Activated CD4-positive, alpha-beta T cell treated with anti-CD3 and anti-CD28 coated beads for 36 hours (primary cell): ENCODE measurements around the gene SLIT1. TPM values are rescaled to one million over a fixed set of nuclear protein-coding genes. Genes with fewer than 3 reads are reported as not detected.
A peak's percentile ranks its signal among the peaks of the same experiment; 100 is the strongest.

ENCODE experiments used
- ATAC-seq: fragments of 200-7000 bp; cut with Tn5 transposase; one replicate; pipeline ENCODE4 v1.10.0; 2021; ENCODE audit warnings: mild to moderate bottlenecking, moderate library complexity
- CTCF ChIA-PET: fragments of 350-600 bp; sonication (Branson Sonifier 250); formaldehyde crosslinking; loops from one replicate; lab custom pipeline; 2021; ENCODE audit warnings: antibody characterized with exemption; lab: Charles Lee
- POLR2A ChIA-PET: fragments of 350-600 bp; sonication (Branson Sonifier 250); formaldehyde crosslinking; loops from one replicate; lab custom pipeline; 2021; ENCODE audit warnings: antibody characterized with exemption, inconsistent platforms; lab: Charles Lee
- DNase-seq: peaks from one replicate; pipeline ENCODE4 v3.0.0-alpha.2; 2020
- H3K27ac Mint-ChIP-seq: one replicate; pipeline ENCODE4 v1.8.0; 2021; ENCODE audit warnings: mixed read lengths
- H3K27me3 Mint-ChIP-seq: one replicate; pipeline ENCODE4 v1.8.0; 2021; ENCODE audit warnings: mixed read lengths
- H3K36me3 Mint-ChIP-seq: one replicate; pipeline ENCODE4 v1.8.0; 2021; ENCODE audit warnings: low read depth, mixed read lengths
- H3K4me1 Mint-ChIP-seq: one replicate; pipeline ENCODE4 v1.8.0; 2021; ENCODE audit warnings: mixed read lengths
- H3K4me3 Mint-ChIP-seq: one replicate; pipeline ENCODE4 v1.8.0; 2021; ENCODE audit warnings: mild to moderate bottlenecking, moderate library complexity, mixed read lengths
- H3K9me3 Mint-ChIP-seq: one replicate; pipeline ENCODE4 v1.8.0; 2021; ENCODE audit warnings: low read depth, mixed read lengths
- intact Hi-C, 2 experiments: fragments of 100-400 bp; cut with DNase I in 1 of 2; cut with micrococcal nuclease in 1 of 2; formaldehyde crosslinking; loops; one replicate each; pipeline versions ENCODE4 v1.14.2 to v1.15.1; 2022 to 2024; cut with DNase I, micrococcal nuclease
- total RNA-seq, 2 experiments: library from RNA; stranded (reverse); gene quantifications; one replicate each; pipeline ENCODE4 v1.2.3, GENCODE V29; 2021

Gene SLIT1
- total RNA-seq, 2 experiments from 2014 or later = 0.94 to 1.4 TPM

GRCh38 chr10:96982149-96982930 is 203.4 kb downstream of the SLIT1 start:
- H3K27ac Mint-ChIP-seq = no peak overlapping the region
- intact Hi-C loops = no loop called here
- no peak for DNase-seq
- CTCF ChIA-PET = interaction anchor here (1.1 kb wide), 1 partner anchor 218 kb away, joined by 3 read pairs; no protein-coding TSS in a partner anchor
- H3K27me3 Mint-ChIP-seq = no peaks in the 10 kb centered on the region
- POLR2A ChIA-PET = no interaction called here
- H3K4me1 Mint-ChIP-seq = peaks cover 29% of the 10 kb centered on the region
- H3K4me3 Mint-ChIP-seq = no peak overlapping the region
- peaks cover 14% of the 10 kb centered on the region for H3K36me3 Mint-ChIP-seq
- no peaks in the 10 kb centered on the region for H3K9me3 Mint-ChIP-seq
- ATAC-seq = no peak

- no peaks in the 10 kb centered on the region for H3K9me3 Mint-ChIP-seq
- intact Hi-C loops = loop anchor here in 1 of 2 experiments (2.0 to 5.0 kb wide), 2 partner anchors 146 to 391 kb away; partner anchors contain the start of genes LCOR and TM9SF3
- ATAC-seq (peak; percentile 91), DNase-seq (no peak)
- ChIA-PET CTCF (interaction anchor here (0.7 to 3.1 kb wide), 2 partner anchors 59 to 69 kb away, joined by 3 to 11 read pairs; no protein-coding TSS in a partner anchor), POLR2A (no interaction called here)
- peak overlapping the region; percentile 85 for H3K27ac Mint-ChIP-seq
- no peaks in the 10 kb centered on the region for H3K27me3 Mint-ChIP-seq
- peaks cover 21% of the 10 kb centered on the region for H3K4me1 Mint-ChIP-seq
- peaks cover 17% of the 10 kb centered on the region for H3K36me3 Mint-ChIP-seq
- H3K4me3 Mint-ChIP-seq = peak overlapping the region; percentile 12
These were observed 207.1 kb downstream of the SLIT1 start for GRCh38 chr10:96978621-96979154.

- CTCF ChIA-PET = interaction anchor here (0.7 to 1.6 kb wide), 4 partner anchors 50 to 556 kb away, joined by 3 to 4 read pairs (median 4); no protein-coding TSS in a partner anchor
- POLR2A ChIA-PET = no interaction called here
- no peaks in the 10 kb centered on the region for H3K9me3 Mint-ChIP-seq
- DNase-seq (no peak), ATAC-seq (no peak)
- no peak overlapping the region for H3K27ac Mint-ChIP-seq
- no peak overlapping the region for H3K4me3 Mint-ChIP-seq
- no peaks in the 10 kb centered on the region for H3K27me3 Mint-ChIP-seq
- H3K4me1 Mint-ChIP-seq = peaks cover 21% of the 10 kb centered on the region
- intact Hi-C loops = loop anchor here in 1 of 2 experiments (5.0 kb wide), 1 partner anchor 388 kb away; the partner anchor contains the start of gene TM9SF3
- peaks cover 3% of the 10 kb centered on the region for H3K36me3 Mint-ChIP-seq
These were observed 210.6 kb downstream of the SLIT1 start for GRCh38 chr10:96975136-96975535.

- ChIA-PET CTCF (interaction anchor here (0.6 to 1.6 kb wide), 5 partner anchors 9 to 555 kb away, joined by 3 to 4 read pairs (median 3); no protein-coding TSS in a partner anchor), POLR2A (no interaction called here)
- intact Hi-C loops = no loop called here
- ATAC-seq (no peak), DNase-seq (no peak)
- H3K4me1 Mint-ChIP-seq = peaks cover 16% of the 10 kb centered on the region
- H3K9me3 Mint-ChIP-seq = no peaks in the 10 kb centered on the region
- no peaks in the 10 kb centered on the region for H3K27me3 Mint-ChIP-seq
- no peak overlapping the region for H3K27ac Mint-ChIP-seq
- H3K36me3 Mint-ChIP-seq = peaks cover 3% of the 10 kb centered on the region
- H3K4me3 Mint-ChIP-seq = no peak overlapping the region
These were observed 211.7 kb downstream of the SLIT1 start for GRCh38 chr10:96973809-96974747.

- intact Hi-C loops = no loop called here
- ATAC-seq = no peak
- H3K36me3 Mint-ChIP-seq = peaks cover 3% of the 10 kb centered on the region
- ChIA-PET POLR2A (no interaction called here), CTCF (no interaction called here)
- no peaks in the 10 kb centered on the region for H3K9me3 Mint-ChIP-seq
- no peak overlapping the region for H3K27ac Mint-ChIP-seq
- DNase-seq = no peak
- H3K27me3 Mint-ChIP-seq = no peaks in the 10 kb centered on the region
- H3K4me3 Mint-ChIP-seq = no peak overlapping the region
- H3K4me1 Mint-ChIP-seq = no peaks in the 10 kb centered on the region
These were observed 213.5 kb downstream of the SLIT1 start for GRCh38 chr10:96972264-96972663.

GRCh38 chr10:96971324-96971723 is 214.4 kb downstream of the SLIT1 start:
- DNase-seq (no peak), ATAC-seq (no peak)
- Mint-ChIP-seq H3K4me1 (no peaks in the 10 kb centered on the region), H3K27ac (no peak overlapping the region), H3K36me3 (peaks cover 3% of the 10 kb centered on the region), H3K9me3 (no peaks in the 10 kb centered on the region), H3K27me3 (no peaks in the 10 kb centered on the region), H3K4me3 (no peak overlapping the region)
- POLR2A ChIA-PET = no interaction called here
- CTCF ChIA-PET = interaction anchor here (1.2 kb wide), 1 partner anchor 60 kb away, joined by 4 read pairs; no protein-coding TSS in a partner anchor
- intact Hi-C loops = no loop called here

GRCh38 chr10:96968682-96969423 is 216.9 kb downstream of the SLIT1 start:
- no peak for DNase-seq
- Mint-ChIP-seq H3K9me3 (no peaks in the 10 kb centered on the region), H3K27ac (no peak overlapping the region), H3K4me3 (no peak overlapping the region), H3K4me1 (no peaks in the 10 kb centered on the region), H3K27me3 (no peaks in the 10 kb centered on the region), H3K36me3 (no peaks in the 10 kb centered on the region)
- intact Hi-C loops = no loop called here
- ChIA-PET POLR2A (no interaction called here), CTCF (no interaction called here)
- no peak for ATAC-seq

GRCh38 chr10:96967847-96968246 is 217.9 kb downstream of the SLIT1 start:
- POLR2A ChIA-PET = no interaction called here
- intact Hi-C loops = no loop called here
- ATAC-seq = no peak

GRCh38 chr10:96964131-96964530 is 221.6 kb downstream of the SLIT1 start:
- no peaks in the 10 kb centered on the region for H3K9me3 Mint-ChIP-seq
- ATAC-seq = no peak
- H3K4me3 Mint-ChIP-seq = no peak overlapping the region
- CTCF ChIA-PET = no interaction called here
- peaks cover 6% of the 10 kb centered on the region for H3K36me3 Mint-ChIP-seq
- peaks cover 9% of the 10 kb centered on the region for H3K4me1 Mint-ChIP-seq
- POLR2A ChIA-PET = no interaction called here
- intact Hi-C loops = no loop called here
- H3K27ac Mint-ChIP-seq = no peak overlapping the region
- no peaks in the 10 kb centered on the region for H3K27me3 Mint-ChIP-seq
- no peak for DNase-seq

More at GRCh38 chr10:96967847-96968246, 217.9 kb downstream of the SLIT1 start:
- no peak overlapping the region for H3K4me3 Mint-ChIP-seq
- no peaks in the 10 kb centered on the region for H3K27me3 Mint-ChIP-seq
- DNase-seq = no peak
- no peaks in the 10 kb centered on the region for H3K4me1 Mint-ChIP-seq
- H3K9me3 Mint-ChIP-seq = no peaks in the 10 kb centered on the region
- no peak overlapping the region for H3K27ac Mint-ChIP-seq
- H3K36me3 Mint-ChIP-seq = peaks cover 1% of the 10 kb centered on the region
- CTCF ChIA-PET = no interaction called here

- intact Hi-C loops = no loop called here
- CTCF ChIA-PET = interaction anchor here (1.0 to 1.9 kb wide), 2 partner anchors 63 to 77 kb away, joined by 3 to 4 read pairs; no protein-coding TSS in a partner anchor
- POLR2A ChIA-PET = no interaction called here
- H3K36me3 Mint-ChIP-seq = peaks cover 9% of the 10 kb centered on the region
- no peaks in the 10 kb centered on the region for H3K9me3 Mint-ChIP-seq
- no peaks in the 10 kb centered on the region for H3K27me3 Mint-ChIP-seq
- DNase-seq (no peak), ATAC-seq (peak; percentile 33)
- H3K4me3 Mint-ChIP-seq = no peak overlapping the region
- peaks cover 9% of the 10 kb centered on the region for H3K4me1 Mint-ChIP-seq
- H3K27ac Mint-ChIP-seq = no peak overlapping the region
These were observed 224.9 kb downstream of the SLIT1 start for GRCh38 chr10:96960872-96961271.
